ENCODE results near the gene ATRNL1.

- TF ChIP-seq CTCF (IDR thresholded peaks at IDR 0.05): no peak
- no peak for TF ChIP-seq POLR2A (IDR thresholded peaks at IDR 0.05)
Observed at GRCh38 chr10:115914475-115914874, 821.3 kb downstream of the ATRNL1 start.
